OCI-LY7 (cell line): ENCODE data around the gene TTLL10. TPM values are rescaled to one million over a fixed set of nuclear protein-coding genes. Genes with fewer than 3 reads are reported as not detected.

Source experiments
- BruUV-seq: library from RNA; stranded (reverse); fragments of 400-500 nt; replicated peaks from 2 replicates; lab custom pipeline; 2021; lab: Mats Ljungman, UMichigan
- CTCF ChIA-PET: fragments of 300-600 bp; sonication (Branson Sonifier 250); formaldehyde crosslinking; loops from one replicate; lab custom pipeline; 2022; ENCODE audit warnings: antibody characterized with exemption; ENCODE audit not compliant: unreplicated experiment; lab: Charles Lee
- POLR2A ChIA-PET: fragments of 300-600 bp; sonication (Branson Sonifier 250); formaldehyde crosslinking; loops from one replicate; lab custom pipeline; 2022; ENCODE audit warnings: antibody characterized with exemption; lab: Charles Lee
- DNase-seq: peaks from one replicate; pipeline ENCODE4 v3.0.0-alpha.2; 2015; ENCODE audit warnings: low spot score
- H2AFZ ChIP-seq: fragments of 200-600 bp; sonication (generic), shearing (Covaris generic); 2 replicates; pipeline ENCODE4 v1.6.1; 2014; ENCODE audit warnings: mild to moderate bottlenecking, antibody characterized with exemption, low read length, moderate library complexity
- H3K27ac ChIP-seq: fragments of 200-600 bp; sonication (generic); 2 replicates; pipeline ENCODE4 v1.5.1; 2014; ENCODE audit warnings: mixed run types, low read depth, mild to moderate bottlenecking, moderate library complexity, low read length, inconsistent platforms; ENCODE audit not compliant: poor library complexity, severe bottlenecking
- H3K36me3 ChIP-seq: fragments of 200-600 bp; sonication (generic); 2 replicates; pipeline ENCODE4 v1.6.1; 2014; ENCODE audit warnings: mild to moderate bottlenecking, antibody characterized with exemption, low read length, moderate library complexity, mixed read lengths; ENCODE audit not compliant: insufficient read depth
- H3K4me1 ChIP-seq: fragments of 200-600 bp; sonication (generic); 2 replicates; pipeline ENCODE4 v1.5.1; 2014; ENCODE audit warnings: mild to moderate bottlenecking, low read length; ENCODE audit not compliant: insufficient read depth, poor library complexity, severe bottlenecking
- H3K4me2 ChIP-seq: fragments of 200-600 bp; sonication (generic); 2 replicates; pipeline ENCODE4 v1.6.1; 2014; ENCODE audit warnings: mild to moderate bottlenecking, low read length
- H3K4me3 ChIP-seq: fragments of 200-600 bp; sonication (generic); 2 replicates; pipeline ENCODE4 v1.5.1; 2014; ENCODE audit warnings: mild to moderate bottlenecking, low read depth, low read length; ENCODE audit not compliant: poor library complexity, severe bottlenecking
- H3K79me2 ChIP-seq: fragments of 200-600 bp; sonication (generic); 2 replicates; pipeline ENCODE4 v1.6.1; 2016; ENCODE audit warnings: low read depth, mild to moderate bottlenecking, low read length, moderate library complexity, mixed read lengths; ENCODE audit not compliant: insufficient read depth
- H3K9me2 ChIP-seq: fragments of 200-600 bp; sonication (generic); 2 replicates; pipeline ENCODE4 v1.6.1; 2016; ENCODE audit warnings: mild to moderate bottlenecking, low read length, mixed read lengths; ENCODE audit not compliant: insufficient read depth
- H3K9me3 ChIP-seq: fragments of 200-600 bp; sonication (generic); 2 replicates; pipeline ENCODE4 v1.6.1; 2014; ENCODE audit warnings: mild to moderate bottlenecking, mixed run types, low read length, mixed read lengths
- H4K20me1 ChIP-seq: fragments of 200-600 bp; sonication (generic); 2 replicates; pipeline ENCODE4 v1.6.1; 2014; ENCODE audit warnings: mild to moderate bottlenecking, antibody characterized with exemption, low read length, moderate library complexity, mixed read lengths; ENCODE audit not compliant: insufficient read depth
- CTCF ChIP-seq: fragments of 200-600 bp; sonication (generic); conservative IDR thresholded peaks from 2 replicates; pipeline ENCODE4 v1.5.1; 2014; ENCODE audit warnings: mild to moderate bottlenecking, antibody characterized with exemption, low read length, moderate library complexity, mixed read lengths
- EZH2phosphoT487 ChIP-seq: fragments of 200-600 bp; sonication (generic); IDR thresholded peaks from 2 replicates; pipeline ENCODE4 v1.6.1; 2018; ENCODE audit warnings: low read depth, borderline replicate concordance, mild to moderate bottlenecking, mixed run types, antibody characterized with exemption, low read length, moderate library complexity, mixed read lengths
- intact Hi-C: fragments of 100-400 bp; cut with micrococcal nuclease; formaldehyde crosslinking; loops from one replicate; pipeline ENCODE4 v1.10.0; 2022; ENCODE audit not compliant: unreplicated experiment
- total RNA-seq, 2 experiments: library from RNA; depleted of rRNA in 1 of 2; stranded (reverse); fragments of >200 nt in 1 of 2; shearing (Covaris generic) in 1 of 2; gene quantifications; 2 replicates each; pipeline ENCODE4 v1.2.3, GENCODE V29; 2014 to 2022

TTLL10 gene
- total RNA-seq, 2 experiments from 2014 or later = not detected

- Histone ChIP-seq H3K4me3 (no peak overlapping the region), H2AFZ (no peak overlapping the region), H4K20me1 (no peaks in the 10 kb centered on the region), H3K27ac (no peak overlapping the region), H3K36me3 (no peaks in the 10 kb centered on the region), H3K4me1 (peaks cover 5% of the 10 kb centered on the region), H3K4me2 (no peak overlapping the region), H3K9me3 (no peaks in the 10 kb centered on the region), H3K79me2 (no peaks in the 10 kb centered on the region), H3K9me2 (no peaks in the 10 kb centered on the region)
- TF ChIP-seq EZH2phosphoT487 (no peak), CTCF (no peak)
- BruUV-seq = no TSS peak
- POLR2A ChIA-PET = no interaction called here
- intact Hi-C loops = no loop called here
- CTCF ChIA-PET = no interaction called here
- no peak for DNase-seq
These were observed 10.8 kb upstream of the TTLL10 start for GRCh38 chr1:1162597-1163537.

- BruUV-seq = no TSS peak
- H3K4me1 ChIP-seq = no peaks in the 10 kb centered on the region
- no peaks in the 10 kb centered on the region for H4K20me1 ChIP-seq
- no peak overlapping the region for H3K27ac ChIP-seq
- H2AFZ ChIP-seq = no peak overlapping the region
- DNase-seq = no peak
- no peak overlapping the region for H3K4me3 ChIP-seq
- no peaks in the 10 kb centered on the region for H3K79me2 ChIP-seq
- TF ChIP-seq EZH2phosphoT487 (no peak), CTCF (no peak)
- intact Hi-C loops = no loop called here
- no peaks in the 10 kb centered on the region for H3K9me2 ChIP-seq
- no peaks in the 10 kb centered on the region for H3K9me3 ChIP-seq
- CTCF ChIA-PET = no interaction called here
- no peak overlapping the region for H3K4me2 ChIP-seq
- POLR2A ChIA-PET = no interaction called here
- no peaks in the 10 kb centered on the region for H3K36me3 ChIP-seq
These were observed 10.1 kb upstream of the TTLL10 start for GRCh38 chr1:1163538-1164070.

- no peak overlapping the region for H3K4me2 ChIP-seq
- no peak overlapping the region for H2AFZ ChIP-seq
- no peak for TF ChIP-seq EZH2phosphoT487
- TF ChIP-seq CTCF = no peak
- no peaks in the 10 kb centered on the region for H3K79me2 ChIP-seq
- no peaks in the 10 kb centered on the region for H3K36me3 ChIP-seq
- H3K4me1 ChIP-seq = no peaks in the 10 kb centered on the region
- POLR2A ChIA-PET = no interaction called here
- no peak overlapping the region for H3K4me3 ChIP-seq
- BruUV-seq = no TSS peak
- no peaks in the 10 kb centered on the region for H3K9me3 ChIP-seq
- H4K20me1 ChIP-seq = no peaks in the 10 kb centered on the region
- no peaks in the 10 kb centered on the region for H3K9me2 ChIP-seq
- no peak overlapping the region for H3K27ac ChIP-seq
- CTCF ChIA-PET = no interaction called here
- no peak for DNase-seq
- intact Hi-C loops = no loop called here
These were observed 9.3 kb upstream of the TTLL10 start for GRCh38 chr1:1164361-1164700.
